ENCODE results near the gene ZNFX1.

The ZNFX1 gene

GRCh38 chr20:49277786-49278035, 146 bp downstream of the ZNFX1 start:
- Histone ChIP-seq H3K4me3 (ENCODE audit: low read depth, low read length) (peak overlapping the region; percentile 83), H3K36me3 (ENCODE audit: control insufficient read depth, insufficient read depth, low read length) (peaks cover 12% of the 10 kb centered on the region), H3K9ac (peak overlapping the region; percentile 31), H2AFZ (peak overlapping the region; percentile 79), H3K27me3 (ENCODE audit: control insufficient read depth, insufficient read depth, low read length) (no peaks in the 10 kb centered on the region), H3K4me2 (ENCODE audit: low read length) (peak overlapping the region; percentile 75), H3K9me3 (ENCODE audit: control insufficient read depth, low read length) (peaks cover 3% of the 10 kb centered on the region), H3K4me1 (peaks cover 13% of the 10 kb centered on the region), H3K79me2 (peaks cover 46% of the 10 kb centered on the region), H3K27ac (peak overlapping the region; percentile 91)
- TF ChIP-seq CTCF (IDR thresholded peaks at IDR 0.05), result no peak

- H3K36me3 ChIP-seq (ENCODE audit: control insufficient read depth, insufficient read depth, low read length), result peaks cover 12% of the 10 kb centered on the region
- H3K4me3 ChIP-seq (ENCODE audit: low read depth, low read length), result peak overlapping the region; percentile 83
- no peaks in the 10 kb centered on the region for H3K27me3 ChIP-seq (ENCODE audit: control insufficient read depth, insufficient read depth, low read length)
- peak overlapping the region; percentile 75 for H3K4me2 ChIP-seq (ENCODE audit: low read length)
- H3K4me1 ChIP-seq, result peaks cover 13% of the 10 kb centered on the region
- H3K79me2 ChIP-seq, result peaks cover 41% of the 10 kb centered on the region
- H3K9me3 ChIP-seq (ENCODE audit: control insufficient read depth, low read length), result peaks cover 3% of the 10 kb centered on the region
- H3K27ac ChIP-seq, result peak overlapping the region; percentile 91
- TF ChIP-seq CTCF (IDR thresholded peaks at IDR 0.05), result no peak
- H3K9ac ChIP-seq, result peak overlapping the region; percentile 31
- peak overlapping the region; percentile 79 for H2AFZ ChIP-seq
These were observed 684 bp downstream of the ZNFX1 start for GRCh38 chr20:49276961-49277785.

GRCh38 chr20:49276161-49276960, 1.5 kb downstream of the ZNFX1 start:
- H3K4me3 ChIP-seq (ENCODE audit: low read depth, low read length), result peak overlapping the region; percentile 83
- peak overlapping the region; percentile 75 for H3K4me2 ChIP-seq (ENCODE audit: low read length)
- H2AFZ ChIP-seq, result peak overlapping the region; percentile 79
- no peaks in the 10 kb centered on the region for H3K27me3 ChIP-seq (ENCODE audit: control insufficient read depth, insufficient read depth, low read length)
- H3K36me3 ChIP-seq (ENCODE audit: control insufficient read depth, insufficient read depth, low read length), result peaks cover 12% of the 10 kb centered on the region
- TF ChIP-seq CTCF (IDR thresholded peaks at IDR 0.05), result no peak
- peak overlapping the region; percentile 91 for H3K27ac ChIP-seq
- H3K9ac ChIP-seq, result no peak overlapping the region
- peaks cover 13% of the 10 kb centered on the region for H3K4me1 ChIP-seq
- H3K79me2 ChIP-seq, result peaks cover 34% of the 10 kb centered on the region
- H3K9me3 ChIP-seq (ENCODE audit: control insufficient read depth, low read length), result peaks cover 3% of the 10 kb centered on the region

- peaks cover 28% of the 10 kb centered on the region for H3K79me2 ChIP-seq
- H3K27ac ChIP-seq, result no peak overlapping the region
- H3K4me1 ChIP-seq, result peaks cover 10% of the 10 kb centered on the region
- peaks cover 7% of the 10 kb centered on the region for H3K36me3 ChIP-seq (ENCODE audit: control insufficient read depth, insufficient read depth, low read length)
- no peaks in the 10 kb centered on the region for H3K27me3 ChIP-seq (ENCODE audit: control insufficient read depth, insufficient read depth, low read length)
- peak overlapping the region; percentile 75 for H3K4me2 ChIP-seq (ENCODE audit: low read length)
- H3K4me3 ChIP-seq (ENCODE audit: low read depth, low read length), result no peak overlapping the region
- H3K9ac ChIP-seq, result no peak overlapping the region
- no peak for TF ChIP-seq CTCF (IDR thresholded peaks at IDR 0.05)
- H2AFZ ChIP-seq, result no peak overlapping the region
- peaks cover 3% of the 10 kb centered on the region for H3K9me3 ChIP-seq (ENCODE audit: control insufficient read depth, low read length)
These were observed 2.2 kb downstream of the ZNFX1 start for GRCh38 chr20:49275636-49276035.

Measured in parathyroid adenoma (tissue), 2 donors.